Progenitor cell of endocrine pancreas (in vitro differentiated cells): ENCODE data around the gene SFXN4. TPM values are rescaled to one million over a fixed set of nuclear protein-coding genes. Genes with fewer than 3 reads are reported as not detected.
"Not testable (repeated sequence)": the region's sequence is repeated elsewhere in the genome, so short reads cannot be mapped to it uniquely, and the experiment has no call there.

Experiments used
- DNase-seq: peaks from one replicate; pipeline ENCODE4 v3.0.0; 2021; ENCODE audit warnings: low spot score; ENCODE audit not compliant: unreplicated experiment
- H3K27ac Mint-ChIP-seq: 2 replicates; pipeline ENCODE4 v1.8.0; 2021; ENCODE audit warnings: mild to moderate bottlenecking, moderate library complexity, mixed read lengths
- H3K27me3 Mint-ChIP-seq: 2 replicates; pipeline ENCODE4 v1.8.0; 2021; ENCODE audit warnings: mixed read lengths
- H3K36me3 Mint-ChIP-seq: 2 replicates; pipeline ENCODE4 v1.8.0; 2022; ENCODE audit warnings: mixed read lengths; ENCODE audit not compliant: insufficient read depth
- H3K4me1 Mint-ChIP-seq: 2 replicates; pipeline ENCODE4 v1.8.0; 2021; ENCODE audit warnings: low read depth, mixed read lengths
- H3K4me3 Mint-ChIP-seq: 2 replicates; pipeline ENCODE4 v1.8.0; 2021; ENCODE audit warnings: low read depth, mild to moderate bottlenecking, moderate library complexity, mixed read lengths
- H3K9me3 Mint-ChIP-seq: 2 replicates; pipeline ENCODE4 v1.8.0; 2021; ENCODE audit warnings: low read depth, mixed read lengths
- CTCF ChIP-seq: fragments of 200-600 bp; sonication (generic); IDR thresholded peaks from one replicate; pipeline ENCODE4 v1.5.0; 2021; ENCODE audit warnings: antibody characterized with exemption, mild to moderate bottlenecking; ENCODE audit not compliant: unreplicated experiment
- total RNA-seq: library from RNA; stranded (reverse); gene quantifications from 2 replicates; pipeline ENCODE4 v1.2.1, GENCODE V29; 2021

The SFXN4 gene
- total RNA-seq, 1 donor from 2014 or later, result 27.2 TPM

DNA sequence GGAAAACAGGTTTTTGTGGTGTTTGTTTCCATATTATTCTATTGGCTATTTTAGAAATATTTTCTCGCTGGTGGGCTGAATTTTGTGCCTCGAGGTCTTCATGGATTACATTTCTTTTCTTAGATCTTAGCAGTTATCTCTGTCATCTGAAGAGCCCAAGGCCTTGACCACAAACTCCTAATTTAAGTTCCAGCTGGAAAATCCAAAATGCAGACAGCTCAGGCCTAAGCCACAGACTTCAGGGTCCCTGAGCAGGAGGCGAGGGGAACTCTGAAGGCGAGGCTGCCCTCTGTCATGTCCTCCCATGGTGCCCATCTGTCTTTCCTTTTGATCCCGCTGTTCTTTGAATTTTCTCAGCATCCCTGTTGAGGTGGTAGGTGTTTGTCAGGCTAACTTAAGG is 47.3 kb downstream of the SFXN4 start:
- Mint-ChIP-seq H3K36me3 (peaks cover 28% of the 10 kb centered on the region), H3K4me3 (no peak overlapping the region), H3K27me3 (no peaks in the 10 kb centered on the region), H3K9me3 (no peaks in the 10 kb centered on the region), H3K4me1 (no peaks in the 10 kb centered on the region), H3K27ac (no peak overlapping the region)
- no peak for TF ChIP-seq CTCF
- DNase-seq, result no peak

DNA sequence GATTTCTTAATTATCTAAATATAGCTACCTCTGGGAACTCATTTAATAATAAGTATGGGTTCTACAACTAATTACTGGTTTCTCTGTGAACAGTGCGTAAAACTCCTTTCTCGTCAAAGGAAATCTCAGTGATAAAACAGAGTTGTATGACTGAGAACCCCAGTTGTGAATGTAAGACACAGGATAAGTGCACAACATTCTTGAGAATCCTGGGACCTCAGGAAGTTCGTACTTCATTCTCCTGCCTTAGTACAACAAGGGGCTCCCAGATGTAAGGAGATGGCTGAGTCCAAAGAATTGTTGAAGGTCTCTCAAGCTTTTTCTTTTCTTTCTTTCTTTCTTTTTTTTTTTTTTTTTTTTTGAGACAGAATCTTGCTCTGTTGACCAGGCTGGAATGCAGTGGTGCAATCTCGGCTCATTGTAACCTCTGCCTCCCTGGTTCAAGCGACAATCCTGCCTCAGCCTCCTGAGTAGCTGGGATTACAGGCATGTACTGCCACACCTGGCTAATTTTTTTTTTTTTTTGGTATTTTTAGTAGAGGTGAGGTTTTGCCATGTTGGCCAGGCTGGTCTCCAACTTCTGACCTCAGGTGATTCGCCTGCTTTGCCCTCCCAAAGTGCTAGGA is 49.1 kb downstream of the SFXN4 start:
- peaks cover 19% of the 10 kb centered on the region for H3K36me3 Mint-ChIP-seq
- no peaks in the 10 kb centered on the region for H3K27me3 Mint-ChIP-seq
- no peak overlapping the region for H3K4me3 Mint-ChIP-seq

GRCh38 chr10:119115926-119116325 is 49.6 kb downstream of the SFXN4 start:
- Mint-ChIP-seq H3K27ac (no peak overlapping the region), H3K9me3 (no peaks in the 10 kb centered on the region), H3K36me3 (peaks cover 19% of the 10 kb centered on the region), H3K4me3 (no peak overlapping the region), H3K4me1 (no peaks in the 10 kb centered on the region), H3K27me3 (no peaks in the 10 kb centered on the region)
- TF ChIP-seq CTCF, result no peak
- no peak for DNase-seq

More for the DNA sequence above, 49.1 kb downstream of the SFXN4 start:
- Mint-ChIP-seq H3K27ac (no peak overlapping the region), H3K9me3 (no peaks in the 10 kb centered on the region), H3K4me1 (no peaks in the 10 kb centered on the region)
- DNase-seq, result no peak
- TF ChIP-seq CTCF, result no peak

DNA sequence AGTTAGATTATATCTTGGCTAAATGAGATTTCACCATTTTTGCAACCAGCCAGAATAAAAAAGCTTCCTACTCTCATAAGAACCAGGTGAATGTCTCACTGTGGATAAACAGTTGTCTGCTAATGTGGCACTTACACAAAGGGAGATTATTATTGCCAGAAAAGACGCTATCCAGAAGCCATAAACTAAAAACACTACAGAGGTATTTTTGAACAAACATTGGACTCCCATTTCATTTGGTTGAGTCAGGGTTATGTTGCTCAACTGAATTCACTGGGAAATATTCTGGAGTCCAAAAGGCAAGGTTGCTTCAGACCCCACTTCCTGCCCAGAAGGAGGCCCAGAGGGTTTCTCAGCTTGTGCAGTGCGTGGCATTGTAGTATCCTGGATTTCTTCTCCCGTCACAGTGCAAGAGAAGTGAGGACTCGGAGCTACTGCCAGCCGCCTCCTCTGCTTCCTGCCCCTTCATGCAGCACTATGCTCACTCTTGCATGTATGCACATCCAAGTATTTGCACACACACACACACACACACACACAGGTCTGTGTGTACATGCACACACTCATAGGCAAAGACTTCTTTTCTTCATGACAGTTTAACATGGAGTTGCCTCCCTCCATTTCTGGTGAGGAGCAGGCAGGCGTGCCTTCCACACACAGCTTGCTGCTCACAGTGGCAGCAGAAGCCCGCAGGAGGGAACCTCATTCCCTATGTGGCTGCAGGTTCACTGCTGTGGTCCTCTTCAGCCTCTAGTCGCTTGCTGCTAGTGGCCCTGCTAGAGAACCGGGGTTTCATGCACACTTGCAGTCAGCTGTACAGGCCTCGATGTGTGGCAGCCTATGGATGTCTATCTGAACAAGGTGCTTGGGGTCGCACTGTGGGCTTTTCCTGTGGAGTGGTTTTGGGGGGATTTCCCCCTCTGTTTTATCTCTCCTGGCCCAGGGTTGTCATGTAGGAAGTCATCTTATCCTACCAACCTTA is 51.5 kb downstream of the SFXN4 start:
- Mint-ChIP-seq H3K9me3 (no peaks in the 10 kb centered on the region), H3K4me3 (no peak overlapping the region), H3K36me3 (peaks cover 19% of the 10 kb centered on the region), H3K27me3 (no peaks in the 10 kb centered on the region), H3K27ac (no peak overlapping the region), H3K4me1 (no peaks in the 10 kb centered on the region)
- no peak for TF ChIP-seq CTCF
- no peak for DNase-seq

- Mint-ChIP-seq H3K27me3 (no peaks in the 10 kb centered on the region), H3K4me3 (no peak overlapping the region), H3K27ac (no peak overlapping the region), H3K4me1 (no peaks in the 10 kb centered on the region), H3K9me3 (no peaks in the 10 kb centered on the region), H3K36me3 (peaks cover 16% of the 10 kb centered on the region)
- no peak for TF ChIP-seq CTCF
- DNase-seq, result no peak
Measured at GRCh38 chr10:119112056-119112455, 53.5 kb downstream of the SFXN4 start.

GRCh38 chr10:119107771-119108170 is 57.7 kb downstream of the SFXN4 start:
- H3K4me1 Mint-ChIP-seq, result not testable (repeated sequence)
- peak overlapping the region; percentile 31 for H3K27ac Mint-ChIP-seq

DNA sequence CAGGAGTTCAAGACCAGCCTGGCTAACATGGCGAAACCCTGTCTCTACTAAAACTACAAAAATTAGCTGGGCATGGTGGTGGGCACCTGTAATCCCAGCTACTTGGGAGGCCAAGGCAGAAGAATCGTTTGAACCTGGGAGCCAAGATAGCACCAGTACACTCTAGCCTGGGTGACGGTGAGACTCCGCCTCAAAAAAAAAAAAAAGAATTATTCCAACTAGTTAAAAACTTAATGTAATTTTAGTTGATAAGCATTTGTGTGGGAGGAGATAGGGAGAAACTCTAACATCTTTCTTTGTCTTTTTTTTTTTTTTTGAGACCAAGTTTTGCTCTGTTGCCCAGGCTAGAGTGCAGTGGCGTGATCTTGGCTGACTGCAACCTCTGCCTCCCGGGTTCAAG is 58.4 kb downstream of the SFXN4 start:
- H3K27me3 Mint-ChIP-seq, H3K27ac Mint-ChIP-seq, H3K4me1 Mint-ChIP-seq, H3K9me3 Mint-ChIP-seq, H3K4me3 Mint-ChIP-seq, H3K36me3 Mint-ChIP-seq, DNase-seq: not testable (repeated sequence)

More at GRCh38 chr10:119107771-119108170, 57.7 kb downstream of the SFXN4 start:
- not testable (repeated sequence) for H3K27me3 Mint-ChIP-seq, H3K36me3 Mint-ChIP-seq, DNase-seq, H3K9me3 Mint-ChIP-seq, H3K4me3 Mint-ChIP-seq

GRCh38 chr10:119105899-119106298 is 59.6 kb downstream of the SFXN4 start:
- not testable (repeated sequence) for H3K9me3 Mint-ChIP-seq, DNase-seq, H3K27me3 Mint-ChIP-seq, H3K4me1 Mint-ChIP-seq, H3K27ac Mint-ChIP-seq, H3K36me3 Mint-ChIP-seq
- peak overlapping the region; percentile 41 for H3K4me3 Mint-ChIP-seq
